ENCODE results near the gene TRIM63.

Gene TRIM63

DNA sequence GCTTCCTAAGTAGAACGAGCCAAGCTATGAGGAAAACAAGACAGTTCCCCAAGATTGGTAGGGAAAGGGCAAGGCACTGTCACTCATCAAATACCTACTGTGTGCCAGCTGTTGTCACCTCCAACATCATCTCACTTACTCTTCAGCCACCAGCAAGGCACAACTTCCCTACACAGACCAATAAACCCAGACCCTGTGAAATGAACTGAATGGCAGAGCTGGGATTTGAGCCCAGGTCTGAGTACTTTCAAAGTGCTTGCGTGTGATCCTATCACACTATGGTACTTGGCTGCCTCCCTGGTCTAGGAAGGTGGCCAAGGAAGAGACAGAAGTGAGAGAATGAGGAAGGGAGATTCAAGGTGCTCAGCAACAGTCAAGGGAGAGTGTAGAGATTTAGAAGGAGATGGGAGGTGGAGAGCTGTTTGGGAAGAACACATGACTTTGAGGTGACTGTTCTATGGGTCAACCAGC lies 16.7 kb upstream of the TRIM63 start:
- no peak for DNase-seq

DNA sequence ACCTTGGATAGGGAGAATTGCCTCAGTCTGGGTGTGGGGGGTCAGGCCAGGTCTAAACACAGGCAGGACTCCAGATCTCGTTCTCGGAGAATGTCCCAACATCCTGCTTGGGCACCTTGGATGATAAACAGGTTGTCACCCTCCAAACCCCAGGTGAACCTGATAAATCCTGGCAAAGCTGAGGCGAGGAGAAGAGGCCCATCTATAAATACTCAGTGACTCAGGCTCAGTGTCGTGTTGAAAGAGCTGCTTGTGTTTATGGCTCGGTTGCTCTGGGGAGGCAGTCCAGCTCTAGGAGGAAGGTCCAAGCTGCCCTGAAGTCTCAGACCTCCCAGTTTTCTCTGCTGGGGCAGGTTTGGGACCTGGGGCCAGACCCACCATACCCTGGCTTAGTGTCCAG lies 15.8 kb upstream of the TRIM63 start:
- DNase-seq = no peak

DNA sequence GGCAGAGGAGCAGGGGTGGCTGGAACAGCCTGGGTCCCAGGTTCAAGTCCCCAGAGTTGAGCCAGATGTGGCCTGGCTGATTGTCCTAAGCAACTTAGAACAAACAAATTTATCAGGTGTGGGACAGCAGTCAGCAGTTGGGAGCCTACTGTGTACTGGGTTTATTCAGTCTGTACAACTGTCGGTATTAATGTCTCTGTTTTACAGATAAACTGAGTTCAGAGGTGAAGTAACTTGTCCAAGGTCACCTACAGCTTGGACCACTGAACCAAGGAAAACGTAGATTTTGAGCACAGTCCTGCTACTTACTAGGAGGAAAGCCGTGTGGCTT lies 14.6 kb upstream of the TRIM63 start:
- DNase-seq = no peak

DNA sequence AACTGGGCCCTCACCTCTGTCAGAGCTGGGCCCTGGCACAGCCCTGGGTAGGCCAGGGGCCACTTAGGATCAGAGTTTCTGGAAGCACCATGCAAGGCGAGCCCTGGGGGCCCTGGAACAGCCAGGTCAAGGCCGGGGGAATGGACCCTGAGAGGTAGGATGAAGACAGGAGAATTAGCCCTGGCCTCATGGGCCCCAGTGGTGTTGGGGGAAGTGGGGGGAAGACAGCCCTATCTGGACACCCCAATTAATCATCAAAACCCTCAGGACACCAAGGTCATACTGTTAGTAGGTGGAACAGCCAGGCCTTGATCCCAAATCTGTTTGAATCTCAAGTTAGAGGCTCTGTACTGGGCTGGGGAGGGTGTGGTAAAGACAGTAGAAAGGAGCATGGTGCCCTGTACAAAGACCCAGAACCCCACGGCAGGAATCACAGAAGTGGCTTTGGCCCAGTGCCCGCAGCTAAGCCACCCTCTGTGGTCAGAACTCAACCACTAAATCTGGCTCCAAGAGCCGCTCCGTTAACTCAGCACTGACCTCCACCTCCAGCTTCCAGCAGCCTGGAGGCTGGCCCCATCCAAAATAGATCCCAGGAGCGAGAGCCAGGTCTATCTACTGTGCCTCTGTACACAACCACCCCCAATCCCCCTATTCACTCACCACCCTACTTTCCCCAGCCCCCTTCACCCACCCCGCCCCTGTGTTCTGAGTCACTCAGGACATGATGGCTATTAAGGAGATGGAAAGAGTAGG lies 14.0 kb upstream of the TRIM63 start:
- no peak for DNase-seq

DNA sequence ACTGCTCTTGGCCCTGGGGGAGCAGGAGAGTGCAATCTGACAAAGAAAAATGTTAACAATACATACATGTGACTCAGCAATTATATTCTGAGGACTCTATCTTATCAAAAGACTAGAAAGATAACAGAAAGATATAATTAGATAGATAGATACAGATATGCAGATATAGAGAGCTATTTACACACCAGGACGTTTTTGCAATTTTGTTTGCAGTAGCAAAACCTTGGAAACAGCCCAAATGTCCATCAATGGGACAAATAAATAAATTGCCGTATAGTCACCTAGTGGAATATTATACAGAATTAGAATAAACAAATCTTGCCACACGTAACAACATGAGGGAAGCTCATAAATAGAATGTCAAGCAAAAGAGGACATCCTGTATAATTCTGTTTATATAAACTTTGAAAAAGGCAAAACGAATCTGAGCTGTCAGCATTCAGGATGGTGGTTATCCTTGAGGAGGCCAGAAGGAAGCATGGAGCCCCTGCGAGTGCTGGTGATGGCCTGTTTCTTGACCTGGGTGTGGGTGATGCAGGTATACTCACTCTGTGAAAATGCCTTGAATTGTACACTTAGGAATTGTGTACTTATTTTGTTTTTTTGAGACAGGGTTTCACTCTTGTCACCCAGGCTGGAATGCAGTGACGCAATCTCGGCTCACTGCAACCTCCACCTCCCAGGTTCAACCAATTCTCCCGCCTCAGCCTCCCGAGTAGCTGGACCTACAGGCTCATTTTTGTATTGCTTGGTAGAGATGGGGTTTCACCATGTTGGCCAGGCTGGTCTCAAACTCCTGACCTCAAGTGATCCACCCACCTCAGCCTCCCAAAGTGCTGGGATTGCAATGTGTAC lies 12.8 kb upstream of the TRIM63 start:
- no peak for DNase-seq

DNA sequence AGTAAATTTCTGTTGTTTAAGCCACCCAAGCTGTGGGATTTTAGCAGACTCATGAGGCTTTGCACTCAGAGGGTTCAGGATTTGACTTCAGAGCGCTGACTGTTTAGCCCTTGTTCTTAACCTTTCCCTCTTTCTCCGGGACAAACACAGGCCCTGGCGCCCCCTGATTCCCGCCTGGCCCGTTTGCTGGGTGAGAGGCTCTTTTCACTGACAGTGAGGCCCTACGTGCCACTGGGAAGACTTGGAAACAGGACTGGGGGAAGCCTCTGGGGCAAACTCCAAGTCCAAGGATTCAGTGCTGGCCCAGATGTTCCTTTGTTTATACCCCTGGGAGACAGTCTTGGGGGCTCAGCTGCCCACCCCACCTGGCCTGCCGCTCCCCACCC lies 11.7 kb upstream of the TRIM63 start:
- DNase-seq = no peak

DNA sequence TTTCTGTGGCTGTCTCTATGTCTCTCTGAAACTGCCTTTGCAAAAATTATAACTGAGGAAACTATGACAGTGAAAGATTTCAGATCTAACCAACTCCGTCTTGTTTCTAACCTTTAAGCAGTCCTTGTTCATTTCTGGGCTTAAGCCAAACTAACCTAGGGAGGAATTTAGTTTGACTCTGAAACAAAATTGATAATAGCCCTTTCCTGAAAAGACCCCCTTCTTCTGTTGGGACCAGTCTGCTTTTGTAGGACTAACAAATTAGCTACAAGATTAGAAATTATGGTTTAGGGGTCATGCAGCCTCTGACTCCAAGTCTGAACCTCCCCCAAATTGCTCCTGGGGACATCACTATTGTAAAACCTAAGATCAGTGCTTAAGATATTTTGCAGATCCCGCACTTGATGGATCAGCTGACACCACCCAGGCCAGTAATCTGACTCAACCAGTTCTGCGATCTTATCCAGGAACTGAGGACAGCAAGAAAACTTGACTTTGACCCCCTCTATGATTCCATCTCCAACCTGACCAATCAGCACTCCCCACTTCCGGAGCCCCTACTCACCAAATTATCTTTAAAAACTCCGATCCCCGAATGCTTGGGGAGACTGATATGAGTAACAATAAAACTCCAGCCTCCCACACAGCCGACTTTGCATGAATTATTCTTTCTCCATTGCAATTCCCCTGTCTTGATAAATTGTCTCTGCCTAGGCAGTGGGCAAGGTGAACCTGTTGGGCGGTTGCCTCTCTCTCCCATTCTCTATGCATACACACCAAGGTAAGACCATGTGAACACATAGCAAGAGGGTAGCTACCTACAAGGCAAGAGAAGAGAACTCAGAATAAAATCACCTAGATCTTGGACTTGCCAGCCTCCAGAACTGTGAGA lies 11.1 kb upstream of the TRIM63 start:
- DNase-seq = no peak

DNA sequence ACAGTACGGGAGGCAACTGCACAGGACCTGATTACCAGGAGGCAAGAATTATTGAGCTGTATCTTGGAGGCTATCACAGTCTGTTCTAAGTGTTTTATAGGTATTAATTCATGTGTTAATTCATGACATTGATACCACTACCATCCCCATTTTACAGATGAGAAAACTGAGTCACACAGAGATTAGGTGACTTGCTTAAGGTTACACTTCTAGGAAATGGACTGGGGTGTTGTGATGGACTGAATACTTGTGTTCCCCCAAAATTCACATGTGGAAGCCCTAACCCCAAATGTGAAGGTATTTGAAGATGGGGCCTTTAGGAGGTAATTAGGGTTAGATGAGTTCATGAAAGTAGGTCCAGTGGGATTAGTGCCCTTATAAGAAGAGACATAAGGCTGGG lies 10.1 kb upstream of the TRIM63 start:
- no peak for DNase-seq

DNA sequence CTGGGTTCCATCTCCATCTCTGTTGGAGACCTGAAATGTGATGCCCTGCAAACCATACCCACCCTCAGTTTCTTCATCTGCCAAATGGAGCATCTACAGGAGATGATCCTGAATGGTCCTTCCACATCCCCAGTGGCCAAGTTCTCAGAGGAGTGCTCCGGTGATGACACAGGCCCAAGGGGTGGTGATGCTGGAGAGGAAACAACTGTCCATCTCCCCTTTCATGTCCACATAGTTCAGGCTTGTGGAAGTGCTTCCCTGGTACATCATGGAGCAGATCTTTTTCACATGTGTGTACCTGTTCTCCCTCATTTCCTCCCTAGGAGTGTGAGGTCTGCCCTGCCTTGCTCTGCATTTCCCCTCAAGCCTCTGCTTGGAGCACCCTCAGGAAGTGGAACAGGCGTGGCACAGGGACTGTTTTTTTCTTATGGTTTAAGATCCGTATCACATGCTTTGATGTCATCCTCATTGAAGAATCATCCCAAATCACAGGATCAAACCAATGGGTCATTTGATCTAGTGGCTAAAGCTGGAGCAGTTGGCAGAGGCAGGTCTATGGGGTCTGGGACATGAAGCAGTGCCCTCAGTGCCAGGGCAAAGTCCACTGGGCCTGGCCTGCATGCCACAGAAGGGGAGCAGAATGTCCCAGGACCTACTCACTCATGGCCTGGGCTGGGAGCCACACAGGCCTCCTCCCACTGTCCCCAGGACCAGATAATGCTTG lies 8.2 kb upstream of the TRIM63 start:
- no peak for DNase-seq

DNA sequence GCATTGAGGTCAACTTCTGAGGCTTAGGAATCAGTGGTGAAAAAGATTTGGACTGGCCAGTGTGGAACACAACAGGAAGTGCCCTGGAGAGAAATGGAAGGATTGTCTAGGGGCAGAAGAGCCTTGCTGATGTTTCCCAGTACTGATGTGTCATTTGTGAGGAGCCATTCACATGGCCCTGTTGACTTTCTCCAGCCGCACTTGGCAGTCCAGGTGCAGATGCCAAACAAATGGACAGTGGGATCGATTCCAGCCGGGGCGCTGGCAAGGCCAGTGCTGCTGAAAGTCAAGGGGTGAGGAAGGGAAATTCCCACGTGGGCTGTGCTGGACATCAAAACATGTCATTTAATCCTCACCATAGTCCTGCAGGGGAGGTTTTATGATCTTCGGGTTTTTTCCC lies 4.9 kb upstream of the TRIM63 start:
- DNase-seq = no peak

DNA sequence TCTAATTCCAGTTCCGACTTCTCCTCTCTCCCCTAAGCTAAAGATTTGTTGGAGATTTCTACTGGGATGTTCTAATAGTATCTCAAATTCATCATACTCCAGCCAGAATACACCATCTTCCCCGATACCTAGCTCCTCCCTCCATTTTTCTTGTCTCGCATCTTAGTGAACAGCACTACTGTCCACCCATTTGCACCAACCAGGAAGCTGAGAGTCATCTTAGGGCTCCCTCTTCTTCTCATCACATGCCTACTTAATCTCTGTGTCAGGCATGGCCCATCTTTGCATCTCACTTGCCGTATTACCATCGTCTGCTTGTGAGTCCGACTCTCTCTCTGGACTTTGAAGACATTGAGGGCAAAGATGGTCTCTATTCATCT lies 3.5 kb upstream of the TRIM63 start:
- DNase-seq = no peak

DNA sequence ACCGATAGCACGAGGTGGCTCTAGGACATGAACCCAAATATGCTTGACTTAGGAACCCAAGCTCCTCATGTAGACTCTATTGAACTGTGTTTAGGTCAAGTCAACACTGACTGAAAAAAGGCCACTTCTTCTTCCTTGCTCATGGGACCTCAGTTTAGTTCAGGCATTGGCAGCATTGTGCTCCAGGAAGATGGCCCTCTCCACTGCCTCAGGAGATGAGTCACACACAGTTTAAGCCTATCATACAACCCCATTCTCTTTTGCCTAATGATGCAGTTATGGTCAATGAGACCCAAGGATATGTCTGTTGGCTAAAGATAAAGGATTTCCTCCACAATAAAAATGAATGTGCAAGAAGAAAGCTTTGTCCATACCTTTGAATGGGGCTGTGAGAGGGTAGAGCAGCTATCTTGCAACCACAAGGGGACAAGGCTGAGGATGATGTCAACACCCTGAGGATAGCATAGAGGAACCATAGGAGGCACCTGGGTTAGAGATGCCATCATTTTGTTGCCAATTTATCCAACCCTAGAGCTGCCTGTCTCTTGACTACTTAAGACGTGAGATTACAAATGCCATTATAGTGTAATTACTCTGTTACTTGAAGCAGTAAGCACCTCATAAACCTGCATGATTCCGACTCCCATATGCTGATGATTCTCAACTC lies 3.0 kb upstream of the TRIM63 start:
- DNase-seq = no peak

DNA sequence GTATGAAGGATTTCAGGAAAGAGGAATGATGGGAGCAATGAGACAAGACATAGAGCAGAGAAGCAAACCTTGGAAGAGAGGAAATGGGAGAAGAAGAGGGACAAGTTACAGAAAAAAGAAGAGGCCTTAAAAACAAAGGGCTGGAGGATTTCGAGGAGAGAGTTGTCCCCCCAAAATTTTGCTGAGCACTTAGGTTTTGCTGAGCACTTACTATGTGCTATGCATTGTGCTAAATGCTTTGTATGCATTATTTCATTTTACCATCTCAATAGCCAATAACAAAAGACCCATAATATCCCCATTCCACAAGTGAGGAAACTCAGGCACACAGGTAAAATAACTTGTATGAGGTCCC lies 2.5 kb upstream of the TRIM63 start:
- no peak for DNase-seq

DNA sequence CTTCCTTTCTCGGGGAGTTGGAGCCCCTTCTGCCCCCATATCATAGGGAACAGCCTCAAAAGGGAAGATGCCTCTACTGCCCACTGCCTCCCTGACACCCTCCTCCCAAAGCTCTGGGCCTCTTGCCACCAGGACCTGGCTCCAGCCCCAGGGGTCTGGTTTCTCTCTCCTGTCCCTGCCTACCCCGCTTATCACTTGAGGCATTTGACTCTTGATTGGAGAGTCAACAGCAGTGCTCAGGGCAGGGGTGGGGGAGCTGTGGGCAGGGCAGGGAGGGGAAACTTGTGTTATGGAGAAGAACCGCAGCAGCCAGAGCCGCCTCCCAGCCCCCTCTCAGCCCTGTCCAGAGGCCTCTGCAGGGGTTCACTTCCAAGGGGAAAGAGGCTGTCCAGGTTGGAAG lies 573 bp downstream of the TRIM63 start:
- DNase-seq = no peak

DNA sequence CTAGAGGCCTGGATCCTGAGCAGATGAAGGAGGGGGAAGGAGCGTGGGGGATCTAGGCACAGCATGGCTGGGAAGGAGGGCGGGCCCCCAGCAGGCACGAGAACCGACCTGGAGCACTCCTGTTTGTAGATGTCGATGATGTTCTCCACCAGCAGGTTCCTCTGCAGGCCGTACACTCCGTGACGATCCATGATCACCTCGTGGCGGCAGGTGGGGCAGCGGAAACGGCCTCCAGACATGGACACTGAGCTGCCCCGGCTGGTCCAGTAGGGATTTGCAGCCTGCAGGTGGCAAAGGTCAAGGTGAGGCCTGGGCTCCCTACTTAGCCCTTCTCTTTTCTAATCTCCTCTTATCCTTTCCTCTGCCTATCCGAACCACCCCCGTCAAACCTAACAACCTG lies 1.3 kb downstream of the TRIM63 start:
- no peak for DNase-seq

DNA sequence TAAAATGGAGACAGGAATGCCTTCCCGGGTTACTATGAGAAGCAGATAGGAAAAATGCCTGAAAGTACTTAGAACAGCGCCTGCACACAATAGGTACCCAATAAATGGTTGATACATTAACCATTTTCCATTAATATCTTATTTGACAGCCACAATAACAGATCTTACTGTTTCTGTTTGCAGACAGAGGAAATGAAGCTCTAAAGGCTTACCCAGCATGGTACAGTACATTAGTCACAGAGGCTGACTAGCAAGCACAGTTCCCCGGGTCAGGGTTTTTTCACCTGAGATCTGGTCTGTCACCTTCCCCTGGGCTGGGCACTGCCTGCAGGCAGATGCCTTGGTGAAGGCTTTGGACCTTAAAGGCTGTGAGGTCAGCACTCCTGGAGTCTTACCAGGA lies 2.9 kb downstream of the TRIM63 start:
- DNase-seq = no peak

DNA sequence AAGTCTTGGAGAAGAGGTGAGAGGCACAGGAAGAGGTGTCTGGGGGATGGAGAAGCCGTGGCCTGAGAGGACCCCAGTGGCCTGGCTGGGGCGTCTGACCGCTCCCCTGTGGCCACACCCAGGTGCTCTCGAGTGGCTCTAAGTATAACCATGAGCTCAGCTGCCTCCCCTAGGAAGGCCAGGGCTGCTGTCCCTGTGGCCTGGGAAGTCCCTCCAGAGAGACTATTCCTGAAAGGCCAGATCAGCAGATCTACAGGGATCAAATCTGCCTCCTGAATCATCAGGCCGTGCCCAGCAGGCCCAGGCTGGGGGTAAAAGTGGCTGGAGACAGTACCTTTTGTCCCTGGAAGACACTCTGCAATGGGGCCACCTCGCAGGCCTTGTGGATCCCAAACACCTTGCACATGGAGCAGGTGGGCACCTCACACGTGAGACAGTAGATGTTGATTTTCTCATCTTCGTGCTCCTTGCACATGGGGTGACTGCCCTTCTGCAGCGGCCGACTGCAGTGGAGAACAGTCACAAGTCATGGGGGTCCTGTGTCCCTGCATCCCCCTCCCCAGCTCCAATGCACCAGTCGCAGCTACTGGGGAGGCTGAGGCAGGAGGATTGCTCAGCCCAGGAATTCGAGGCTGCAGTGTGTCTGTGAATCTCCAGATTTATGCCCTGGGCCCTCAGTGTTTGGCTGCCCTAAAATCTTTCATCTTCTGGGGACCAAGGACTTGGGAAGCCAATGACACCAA lies 6.4 kb downstream of the TRIM63 start:
- no peak for DNase-seq

DNA sequence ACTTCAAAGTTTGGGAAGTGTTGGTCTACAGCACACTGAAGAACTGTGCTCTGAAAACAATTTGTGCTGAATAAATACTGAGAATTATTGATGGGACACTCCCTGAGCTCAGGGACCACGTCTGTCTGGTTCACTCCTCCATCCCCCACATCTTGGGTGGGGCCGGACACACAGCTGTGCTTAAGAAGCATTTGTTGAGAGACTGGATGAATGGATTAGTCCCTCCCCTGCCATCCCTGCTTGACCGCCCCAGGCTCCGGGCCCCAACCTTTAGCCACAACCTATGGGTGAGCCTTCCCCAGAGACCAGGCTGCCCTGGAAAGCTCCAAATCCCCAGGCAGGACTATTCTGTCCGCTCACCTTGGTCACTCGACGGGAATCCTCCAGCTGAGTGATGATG lies 7.5 kb downstream of the TRIM63 start:
- DNase-seq = no peak

DNA sequence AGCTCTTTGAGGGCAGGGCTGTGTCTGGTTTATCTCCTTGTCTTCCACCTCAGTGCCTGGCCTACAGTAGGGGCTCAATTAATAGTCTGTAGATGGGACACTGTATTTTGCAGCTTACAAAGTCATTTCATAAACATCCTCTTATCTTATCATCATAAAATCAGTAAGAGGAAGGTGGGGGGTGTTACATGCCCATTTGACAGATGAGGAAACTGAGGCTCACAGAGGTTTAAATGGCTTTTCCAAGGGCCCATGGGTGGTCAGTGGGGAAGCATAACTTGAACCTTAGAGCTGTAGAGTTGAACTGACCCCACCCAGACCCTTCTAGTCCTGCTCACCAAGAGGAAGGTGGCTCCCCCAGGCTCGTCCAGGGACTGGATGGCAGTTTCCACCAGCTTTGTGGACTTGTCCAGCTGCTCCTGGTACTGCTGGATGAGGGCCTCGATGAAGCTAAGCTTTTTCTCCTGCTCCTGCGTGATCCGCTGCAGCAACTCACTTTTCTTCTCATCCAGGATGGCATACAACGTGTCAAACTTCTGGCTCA lies 9.3 kb downstream of the TRIM63 start:
- DNase-seq = no peak

DNA sequence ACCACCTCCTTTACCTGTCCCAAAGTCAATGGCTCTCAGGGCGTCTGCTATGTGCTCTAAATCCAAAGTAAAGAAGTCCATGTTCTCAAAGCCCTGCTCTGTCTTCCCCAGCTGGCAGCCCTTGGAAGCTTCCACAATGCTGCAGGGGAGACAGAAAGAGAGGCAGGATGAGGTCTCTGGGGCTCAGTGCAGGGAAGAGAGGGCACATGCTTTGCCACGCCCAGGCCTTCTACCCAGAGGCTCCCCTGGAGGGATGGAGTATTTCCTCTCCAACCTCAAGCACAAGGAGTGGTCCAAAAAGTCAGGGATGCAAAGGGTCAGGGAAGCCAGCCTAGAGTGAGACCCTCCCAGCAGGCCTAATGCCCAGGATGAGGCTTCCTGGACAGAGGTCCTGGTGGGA lies 10.2 kb downstream of the TRIM63 start:
- DNase-seq = no peak

DNA sequence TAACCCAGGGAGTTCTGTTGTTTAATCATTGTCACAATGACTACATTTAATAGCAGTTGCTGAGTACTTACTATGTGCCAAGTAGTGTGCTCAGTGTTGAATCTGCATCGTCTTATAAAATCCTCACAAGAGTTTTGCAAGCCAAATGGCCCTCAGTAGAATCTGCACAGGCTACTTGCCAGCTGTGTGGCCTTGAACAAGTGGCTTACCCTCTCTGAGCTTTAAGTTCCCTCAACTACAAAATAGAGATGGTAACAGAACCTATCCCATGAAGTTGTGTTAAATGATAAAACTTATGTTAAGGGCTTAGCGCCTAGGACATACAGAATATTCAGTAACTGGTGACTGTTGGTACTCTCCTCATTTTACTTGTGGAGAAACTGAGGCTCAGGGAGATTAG lies 12.4 kb downstream of the TRIM63 start:
- DNase-seq = no peak

Data from amniotic stem cell (primary cell).